ENCODE data around the gene TTC7B.

TTC7B gene

GRCh38 chr14:90624227-90624626 is 192.0 kb downstream of the TTC7B start:
- H3K27ac Mint-ChIP-seq: no peak overlapping the region
- peaks cover 22% of the 10 kb centered on the region for H3K27me3 Mint-ChIP-seq
- H3K9me3 Mint-ChIP-seq: no peaks in the 10 kb centered on the region
- no peaks in the 10 kb centered on the region for H3K4me1 Mint-ChIP-seq
- no peaks in the 10 kb centered on the region for H3K36me3 Mint-ChIP-seq
- H3K4me3 Mint-ChIP-seq: no peak overlapping the region
- ATAC-seq: no peak

DNA sequence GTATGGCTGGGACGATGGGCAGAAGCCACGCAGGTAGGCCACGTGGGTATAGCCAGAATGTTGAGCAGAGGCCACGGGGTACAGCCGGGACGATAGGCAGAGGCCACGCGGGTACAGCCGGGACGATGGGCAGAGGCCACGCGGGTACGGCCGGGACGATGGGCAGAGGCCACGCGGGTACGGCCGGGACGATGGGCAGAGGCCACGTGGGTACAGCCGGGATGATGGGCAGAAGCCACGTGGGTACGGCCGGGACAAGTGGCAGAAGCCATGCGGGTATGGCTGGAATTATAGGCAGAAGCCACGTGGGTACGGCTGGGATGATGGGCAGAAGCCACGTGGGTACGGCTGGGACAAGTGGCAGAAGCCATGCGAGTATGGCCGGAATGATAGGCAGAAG is 195.0 kb downstream of the TTC7B start:
- no peaks in the 10 kb centered on the region for H3K4me1 Mint-ChIP-seq
- H3K27me3 Mint-ChIP-seq: peaks cover 28% of the 10 kb centered on the region
- H3K4me3 Mint-ChIP-seq: no peak overlapping the region
- H3K36me3 Mint-ChIP-seq: no peaks in the 10 kb centered on the region
- H3K9me3 Mint-ChIP-seq: no peaks in the 10 kb centered on the region
- no peak overlapping the region for H3K27ac Mint-ChIP-seq
- ATAC-seq: no peak

- H3K36me3 Mint-ChIP-seq: no peaks in the 10 kb centered on the region
- H3K9me3 Mint-ChIP-seq: no peaks in the 10 kb centered on the region
- H3K4me3 Mint-ChIP-seq: no peak overlapping the region
- H3K27ac Mint-ChIP-seq: no peak overlapping the region
- ATAC-seq: no peak
- H3K4me1 Mint-ChIP-seq: no peaks in the 10 kb centered on the region
- H3K27me3 Mint-ChIP-seq: peaks cover 28% of the 10 kb centered on the region
Observed at GRCh38 chr14:90620568-90621077, 195.6 kb downstream of the TTC7B start.

GRCh38 chr14:90619911-90620310 is 196.3 kb downstream of the TTC7B start:
- no peaks in the 10 kb centered on the region for H3K4me1 Mint-ChIP-seq
- no peak overlapping the region for H3K27ac Mint-ChIP-seq
- no peaks in the 10 kb centered on the region for H3K9me3 Mint-ChIP-seq
- no peaks in the 10 kb centered on the region for H3K36me3 Mint-ChIP-seq
- H3K27me3 Mint-ChIP-seq: peaks cover 28% of the 10 kb centered on the region
- no peak for ATAC-seq
- no peak overlapping the region for H3K4me3 Mint-ChIP-seq

DNA sequence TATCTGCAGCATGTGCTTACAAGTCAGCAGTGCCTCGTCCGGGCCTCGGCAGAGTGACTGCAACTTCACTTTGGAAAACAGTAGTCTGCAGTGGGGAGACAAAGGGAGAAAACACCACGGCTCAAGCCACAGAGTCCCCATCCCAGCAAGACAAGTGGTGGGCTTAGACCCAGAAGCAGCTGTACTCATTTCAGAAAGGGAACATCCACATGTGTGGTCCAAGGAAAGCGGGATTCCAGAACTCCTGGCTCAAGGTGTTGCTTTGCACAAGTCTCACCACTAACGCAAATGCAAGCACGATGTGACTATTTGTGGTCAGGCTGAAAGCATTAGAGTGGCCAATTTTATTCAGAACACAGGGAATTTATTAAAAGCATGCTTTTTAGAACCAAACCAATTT is 198.3 kb downstream of the TTC7B start:
- H3K4me3 Mint-ChIP-seq: no peak overlapping the region
- H3K27ac Mint-ChIP-seq: no peak overlapping the region
- no peaks in the 10 kb centered on the region for H3K4me1 Mint-ChIP-seq
- no peak for ATAC-seq
- H3K9me3 Mint-ChIP-seq: no peaks in the 10 kb centered on the region
- no peaks in the 10 kb centered on the region for H3K36me3 Mint-ChIP-seq
- peaks cover 28% of the 10 kb centered on the region for H3K27me3 Mint-ChIP-seq

- no peak overlapping the region for H3K27ac Mint-ChIP-seq
Observed at GRCh38 chr14:90616881-90617280, 199.3 kb downstream of the TTC7B start.

GRCh38 chr14:90616313-90616712 is 199.9 kb downstream of the TTC7B start:
- H3K4me1 Mint-ChIP-seq: no peaks in the 10 kb centered on the region
- no peaks in the 10 kb centered on the region for H3K9me3 Mint-ChIP-seq
- no peak for ATAC-seq
- H3K4me3 Mint-ChIP-seq: no peak overlapping the region
- H3K27me3 Mint-ChIP-seq: peaks cover 26% of the 10 kb centered on the region
- H3K36me3 Mint-ChIP-seq: no peaks in the 10 kb centered on the region
- H3K27ac Mint-ChIP-seq: no peak overlapping the region

More at GRCh38 chr14:90616881-90617280, 199.3 kb downstream of the TTC7B start:
- Mint-ChIP-seq H3K36me3 (no peaks in the 10 kb centered on the region), H3K4me3 (no peak overlapping the region), H3K4me1 (no peaks in the 10 kb centered on the region), H3K27me3 (peaks cover 28% of the 10 kb centered on the region), H3K9me3 (no peaks in the 10 kb centered on the region)
- no peak for ATAC-seq

- ATAC-seq: no peak
- H3K27me3 Mint-ChIP-seq: peaks cover 19% of the 10 kb centered on the region
- H3K4me3 Mint-ChIP-seq: no peak overlapping the region
- H3K4me1 Mint-ChIP-seq: no peaks in the 10 kb centered on the region
- no peaks in the 10 kb centered on the region for H3K36me3 Mint-ChIP-seq
- H3K9me3 Mint-ChIP-seq: no peaks in the 10 kb centered on the region
- no peak overlapping the region for H3K27ac Mint-ChIP-seq
Observed at GRCh38 chr14:90615517-90616060, 200.6 kb downstream of the TTC7B start.

- H3K36me3 Mint-ChIP-seq: no peaks in the 10 kb centered on the region
- no peaks in the 10 kb centered on the region for H3K4me1 Mint-ChIP-seq
- no peak for ATAC-seq
- H3K27me3 Mint-ChIP-seq: peaks cover 12% of the 10 kb centered on the region
- H3K27ac Mint-ChIP-seq: no peak overlapping the region
- H3K4me3 Mint-ChIP-seq: no peak overlapping the region
- H3K9me3 Mint-ChIP-seq: no peaks in the 10 kb centered on the region
Observed at GRCh38 chr14:90614696-90615516, 201.3 kb downstream of the TTC7B start.

DNA sequence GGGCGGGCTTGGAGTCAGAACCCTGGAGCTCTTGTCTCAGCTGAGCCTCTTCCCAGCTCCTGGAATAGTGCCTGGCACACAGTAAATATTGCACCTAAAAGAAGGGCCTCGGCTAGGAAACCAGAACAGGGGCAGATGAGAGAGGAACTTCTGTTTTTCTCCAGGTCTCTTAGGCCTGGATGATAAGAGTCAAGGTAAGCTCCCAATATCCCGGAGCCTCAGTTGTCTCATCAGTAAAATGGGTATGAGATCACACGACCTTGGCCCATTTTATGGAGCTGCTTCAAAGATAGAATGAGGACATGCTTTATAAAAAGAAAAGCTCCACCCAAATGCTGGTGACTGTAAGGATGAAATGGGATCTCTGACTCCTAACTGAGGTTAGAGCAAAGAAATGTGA is 202.2 kb downstream of the TTC7B start:
- Mint-ChIP-seq H3K36me3 (no peaks in the 10 kb centered on the region), H3K4me3 (no peak overlapping the region), H3K4me1 (peaks cover 2% of the 10 kb centered on the region), H3K27me3 (peaks cover 3% of the 10 kb centered on the region), H3K27ac (no peak overlapping the region), H3K9me3 (no peaks in the 10 kb centered on the region)
- ATAC-seq: no peak

DNA sequence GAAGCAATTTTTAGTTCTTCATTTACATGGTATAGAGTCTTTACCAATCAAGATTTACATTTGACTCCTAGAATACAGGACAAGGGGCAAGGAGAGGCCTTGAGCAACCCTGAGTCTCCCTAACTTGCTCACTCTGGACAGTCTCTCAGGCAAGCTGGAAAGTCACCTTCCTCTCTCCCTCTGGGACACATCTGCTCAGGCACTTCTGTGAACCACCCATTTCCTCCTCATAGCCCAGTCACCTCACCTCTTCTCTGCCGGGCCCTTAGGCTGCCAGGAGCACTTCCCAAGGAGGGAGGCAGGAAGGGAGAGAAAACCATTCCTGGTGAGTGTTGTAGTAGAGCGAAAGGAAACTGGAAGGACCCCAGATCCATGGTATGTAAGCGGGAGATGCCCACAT is 202.8 kb downstream of the TTC7B start:
- no peak overlapping the region for H3K4me3 Mint-ChIP-seq
- peaks cover 7% of the 10 kb centered on the region for H3K4me1 Mint-ChIP-seq
- H3K36me3 Mint-ChIP-seq: no peaks in the 10 kb centered on the region
- peaks cover 3% of the 10 kb centered on the region for H3K27me3 Mint-ChIP-seq
- ATAC-seq: no peak
- no peak overlapping the region for H3K27ac Mint-ChIP-seq
- no peaks in the 10 kb centered on the region for H3K9me3 Mint-ChIP-seq

GRCh38 chr14:90612801-90613200 is 203.4 kb downstream of the TTC7B start:
- Mint-ChIP-seq H3K9me3 (no peaks in the 10 kb centered on the region), H3K4me1 (peaks cover 11% of the 10 kb centered on the region), H3K4me3 (no peak overlapping the region), H3K36me3 (no peaks in the 10 kb centered on the region), H3K27ac (no peak overlapping the region), H3K27me3 (peaks cover 9% of the 10 kb centered on the region)
- no peak for ATAC-seq

DNA sequence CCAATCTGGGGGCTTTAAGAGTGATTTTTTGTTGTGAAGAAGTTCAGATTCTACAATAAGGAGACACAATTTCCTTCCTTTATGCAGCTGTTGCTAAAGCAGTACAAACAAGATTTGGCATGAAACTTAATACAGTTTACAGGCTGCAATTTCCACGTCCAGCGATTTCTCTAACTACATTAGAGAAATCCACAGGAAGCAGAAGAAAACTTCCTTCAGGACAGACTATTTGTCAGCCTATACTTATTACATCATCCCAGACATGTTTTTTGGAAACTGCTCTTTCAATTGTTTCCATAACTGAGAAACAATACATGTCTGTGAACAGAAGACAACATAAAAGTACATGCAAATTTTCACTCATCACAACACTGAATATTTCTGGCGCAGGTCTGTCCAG is 204.3 kb downstream of the TTC7B start:
- Mint-ChIP-seq H3K9me3 (no peaks in the 10 kb centered on the region), H3K27me3 (peaks cover 16% of the 10 kb centered on the region), H3K36me3 (no peaks in the 10 kb centered on the region), H3K27ac (no peak overlapping the region), H3K4me3 (no peak overlapping the region), H3K4me1 (peaks cover 11% of the 10 kb centered on the region)
- no peak for ATAC-seq

GRCh38 chr14:90611501-90611900 is 204.7 kb downstream of the TTC7B start:
- Mint-ChIP-seq H3K27ac (no peak overlapping the region), H3K9me3 (no peaks in the 10 kb centered on the region), H3K36me3 (no peaks in the 10 kb centered on the region), H3K4me3 (no peak overlapping the region), H3K4me1 (peaks cover 11% of the 10 kb centered on the region), H3K27me3 (peaks cover 16% of the 10 kb centered on the region)
- no peak for ATAC-seq

DNA sequence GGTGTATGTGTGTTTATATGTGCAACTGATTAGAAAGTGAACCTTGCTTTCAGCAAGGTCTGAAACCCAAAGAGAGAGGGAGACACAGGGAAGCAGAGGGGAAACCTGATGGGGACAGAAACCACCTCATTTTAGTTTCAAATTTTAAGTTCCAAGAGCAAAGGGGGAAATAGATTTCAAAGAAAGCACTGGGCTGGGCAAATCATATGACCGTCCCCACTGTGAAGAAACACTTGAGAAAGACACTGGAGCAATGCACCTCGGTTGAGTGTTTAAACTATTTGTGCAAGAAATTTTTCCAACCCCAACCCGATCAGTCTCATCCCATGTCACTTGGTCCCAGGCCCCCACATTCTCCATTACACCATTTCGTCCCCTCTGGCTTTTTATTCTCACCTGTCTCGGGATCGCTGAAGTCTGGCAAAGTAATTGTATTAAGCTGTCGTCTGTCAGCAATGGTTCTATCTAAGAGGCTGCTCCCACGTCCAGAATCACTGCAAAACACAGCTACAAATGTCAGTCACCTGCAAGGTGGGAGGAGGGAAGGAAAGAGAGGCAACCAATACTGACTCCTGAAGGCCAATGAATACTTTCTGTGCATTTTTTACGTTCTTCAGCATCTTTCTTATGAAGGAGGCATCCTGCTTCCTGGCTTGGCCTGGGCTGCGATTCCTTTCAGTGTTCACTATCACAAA is 205.7 kb downstream of the TTC7B start:
- no peak for ATAC-seq
- H3K27ac Mint-ChIP-seq: no peak overlapping the region
- no peaks in the 10 kb centered on the region for H3K9me3 Mint-ChIP-seq
- H3K36me3 Mint-ChIP-seq: no peaks in the 10 kb centered on the region
- H3K4me1 Mint-ChIP-seq: peaks cover 11% of the 10 kb centered on the region
- peaks cover 20% of the 10 kb centered on the region for H3K27me3 Mint-ChIP-seq
- H3K4me3 Mint-ChIP-seq: no peak overlapping the region

Measured in stimulated activated memory B cell treated with anti-CD40 and anti-IgM and Interleukin-4, amounts not matched to agents 10 μg/mL and 1 μg/mL and 100 μg/mL, for 72 hours (primary cell).